NOMO-1 treated with DMSO at 0.1 percent for 48 hours (cell line): ENCODE measurements around the gene CADM1.
A peak's percentile ranks its signal among the peaks of the same experiment; 100 is the strongest.

Experiments
- DNase-seq: peaks from one replicate; lab custom pipeline; 2025; ENCODE audit not compliant: unreplicated experiment; lab: John Stamatoyannopoulos, UW

The CADM1 gene

GRCh38 chr11:115447273-115447864 is 56.8 kb downstream of the CADM1 start:
- no peak for DNase-seq

GRCh38 chr11:115446214-115446613 is 58.0 kb downstream of the CADM1 start:
- DNase-seq, result no peak

- DNase-seq, result no peak
Measured at GRCh38 chr11:115444542-115444941, 59.7 kb downstream of the CADM1 start.

GRCh38 chr11:115439969-115440540 is 64.2 kb downstream of the CADM1 start:
- no peak for DNase-seq

GRCh38 chr11:115439385-115439784 is 64.8 kb downstream of the CADM1 start:
- DNase-seq, result peak; percentile 95

GRCh38 chr11:115437902-115438575 is 66.2 kb downstream of the CADM1 start:
- no peak for DNase-seq

- no peak for DNase-seq
Measured at GRCh38 chr11:115430345-115430744, 73.9 kb downstream of the CADM1 start.

GRCh38 chr11:115428306-115428705 is 75.9 kb downstream of the CADM1 start:
- DNase-seq, result no peak

- DNase-seq, result no peak
Measured at GRCh38 chr11:115425816-115426215, 78.4 kb downstream of the CADM1 start.

- no peak for DNase-seq
Measured at GRCh38 chr11:115425250-115425649, 79.0 kb downstream of the CADM1 start.

GRCh38 chr11:115423728-115424459 is 80.3 kb downstream of the CADM1 start:
- no peak for DNase-seq

GRCh38 chr11:115421992-115422689 is 82.1 kb downstream of the CADM1 start:
- DNase-seq, result no peak

- DNase-seq, result no peak
Measured at GRCh38 chr11:115421352-115421991, 82.7 kb downstream of the CADM1 start.

- DNase-seq, result no peak
Measured at GRCh38 chr11:115420505-115420904, 83.7 kb downstream of the CADM1 start.

GRCh38 chr11:115418626-115419025 is 85.6 kb downstream of the CADM1 start:
- DNase-seq, result no peak

- DNase-seq, result no peak
Measured at GRCh38 chr11:115418081-115418480, 86.1 kb downstream of the CADM1 start.

GRCh38 chr11:115411120-115411519 is 93.1 kb downstream of the CADM1 start:
- no peak for DNase-seq

- no peak for DNase-seq
Measured at GRCh38 chr11:115409691-115410220, 94.5 kb downstream of the CADM1 start.

- DNase-seq, result no peak
Measured at GRCh38 chr11:115409116-115409670, 95.0 kb downstream of the CADM1 start.
